ENCODE results near the gene OR6C3.
"Not testable (repeated sequence)": the region's sequence is repeated elsewhere in the genome, so short reads cannot be mapped to it uniquely, and the experiment has no call there.

Gene OR6C3

DNA sequence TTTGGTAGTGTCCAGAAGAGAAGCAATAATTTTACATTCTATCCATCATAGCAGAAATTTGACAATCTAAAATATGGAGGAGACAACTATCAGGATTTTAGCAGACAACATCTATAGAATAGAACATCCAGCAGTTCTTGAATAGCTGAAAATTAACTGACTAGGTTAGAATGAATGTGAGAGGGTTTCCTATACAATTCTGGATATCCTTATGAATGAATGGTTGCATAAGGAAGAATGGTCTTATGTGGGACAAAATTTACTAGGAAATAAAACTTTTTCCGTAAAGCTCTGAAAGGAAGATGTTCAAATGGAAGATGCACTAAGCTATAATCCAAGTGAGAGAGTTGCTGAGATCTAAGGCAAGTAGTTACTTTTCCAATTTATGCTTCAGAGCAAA, at the start of gene OR6C3:
TSS of gene OR6C3 (plus strand) at position 301 of the 400 bp plus-strand sequence. CDS start 955 bp downstream, outside the sequence.
- no peak for DNase-seq (ENCODE audit: low read depth)
- no peak within 1 kb of the TSS for H3K4me3 ChIP-seq (ENCODE audit: low read depth, low read length)
- no peak for TF ChIP-seq MYC (IDR thresholded peaks at IDR 0.05; ENCODE audit: low read depth, low read length)
- TF ChIP-seq, protein P1, sequence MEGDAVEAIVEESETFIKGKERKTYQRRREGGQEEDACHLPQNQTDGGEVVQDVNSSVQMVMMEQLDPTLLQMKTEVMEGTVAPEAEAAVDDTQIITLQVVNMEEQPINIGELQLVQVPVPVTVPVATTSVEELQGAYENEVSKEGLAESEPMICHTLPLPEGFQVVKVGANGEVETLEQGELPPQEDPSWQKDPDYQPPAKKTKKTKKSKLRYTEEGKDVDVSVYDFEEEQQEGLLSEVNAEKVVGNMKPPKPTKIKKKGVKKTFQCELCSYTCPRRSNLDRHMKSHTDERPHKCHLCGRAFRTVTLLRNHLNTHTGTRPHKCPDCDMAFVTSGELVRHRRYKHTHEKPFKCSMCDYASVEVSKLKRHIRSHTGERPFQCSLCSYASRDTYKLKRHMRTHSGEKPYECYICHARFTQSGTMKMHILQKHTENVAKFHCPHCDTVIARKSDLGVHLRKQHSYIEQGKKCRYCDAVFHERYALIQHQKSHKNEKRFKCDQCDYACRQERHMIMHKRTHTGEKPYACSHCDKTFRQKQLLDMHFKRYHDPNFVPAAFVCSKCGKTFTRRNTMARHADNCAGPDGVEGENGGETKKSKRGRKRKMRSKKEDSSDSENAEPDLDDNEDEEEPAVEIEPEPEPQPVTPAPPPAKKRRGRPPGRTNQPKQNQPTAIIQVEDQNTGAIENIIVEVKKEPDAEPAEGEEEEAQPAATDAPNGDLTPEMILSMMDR (IDR thresholded peaks at IDR 0.05; ENCODE audit: low read depth, low read length) = no peak

DNA sequence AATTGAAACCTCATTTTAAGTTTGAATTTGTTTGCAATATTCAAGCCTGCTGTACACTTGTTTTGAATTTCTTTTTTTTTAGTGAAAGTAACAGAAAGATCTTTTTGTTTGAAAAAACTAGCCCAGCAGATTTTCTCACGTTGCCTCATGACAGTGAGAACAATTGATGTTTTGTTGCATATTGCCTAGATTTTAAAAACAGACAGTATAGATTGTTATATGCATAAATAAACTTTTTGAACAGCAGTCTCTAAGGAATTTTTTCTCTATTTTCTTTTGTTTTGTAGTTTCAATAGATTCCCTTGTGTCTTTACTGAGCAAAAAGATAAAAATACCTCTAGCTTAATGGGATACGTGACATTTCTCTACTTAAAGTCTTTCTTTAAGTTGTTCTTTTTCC, 49.6 kb upstream of the OR6C3 start:
- no peak for DNase-seq (ENCODE audit: low read depth)
- no peak for TF ChIP-seq POLR2A (IDR thresholded peaks at IDR 0.05; ENCODE audit: extremely low read depth, insufficient read length)
- TF ChIP-seq, protein P1 (IDR thresholded peaks at IDR 0.05; ENCODE audit: low read depth, low read length) = no peak
- TF ChIP-seq MAX (IDR thresholded peaks at IDR 0.05; ENCODE audit: low read depth, low read length) = no peak
- no peak for TF ChIP-seq MYC (IDR thresholded peaks at IDR 0.05; ENCODE audit: low read depth, low read length)
- H3K4me3 ChIP-seq (ENCODE audit: low read depth, low read length) = no peak overlapping the region

GRCh38 chr12:55289999-55290398, 40.5 kb upstream of the OR6C3 start:
- H3K4me3 ChIP-seq (ENCODE audit: low read depth, low read length) = no peak overlapping the region
- no peak for TF ChIP-seq POLR2A (IDR thresholded peaks at IDR 0.05; ENCODE audit: extremely low read depth, insufficient read length)
- TF ChIP-seq, protein P1 (IDR thresholded peaks at IDR 0.05; ENCODE audit: low read depth, low read length) = no peak
- no peak for TF ChIP-seq MAX (IDR thresholded peaks at IDR 0.05; ENCODE audit: low read depth, low read length)
- no peak for TF ChIP-seq MYC (IDR thresholded peaks at IDR 0.05; ENCODE audit: low read depth, low read length)
- no peak for DNase-seq (ENCODE audit: low read depth)

GRCh38 chr12:55296469-55296868, 34.1 kb upstream of the OR6C3 start, which contains the start of gene OR6C6:
Gene OR6C6 (minus strand): TSS chr12:55296569. CDS start chr12:55295232, 1,337 bp downstream.
- H3K4me3 ChIP-seq (ENCODE audit: low read depth, low read length) = no peak within 1 kb of the TSS
- no peak for TF ChIP-seq MAX (IDR thresholded peaks at IDR 0.05; ENCODE audit: low read depth, low read length)
- TF ChIP-seq POLR2A (IDR thresholded peaks at IDR 0.05; ENCODE audit: extremely low read depth, insufficient read length) = no peak
- TF ChIP-seq, protein P1 (IDR thresholded peaks at IDR 0.05; ENCODE audit: low read depth, low read length) = no peak
- no peak for TF ChIP-seq MYC (IDR thresholded peaks at IDR 0.05; ENCODE audit: low read depth, low read length)
- DNase-seq (ENCODE audit: low read depth) = no peak

- no peak for DNase-seq (ENCODE audit: low read depth)
- no peak for TF ChIP-seq MYC (IDR thresholded peaks at IDR 0.05; ENCODE audit: low read depth, low read length)
- no peak for TF ChIP-seq MAX (IDR thresholded peaks at IDR 0.05; ENCODE audit: low read depth, low read length)
- TF ChIP-seq, protein P1 (IDR thresholded peaks at IDR 0.05; ENCODE audit: low read depth, low read length) = no peak
- TF ChIP-seq POLR2A (IDR thresholded peaks at IDR 0.05; ENCODE audit: extremely low read depth, insufficient read length) = no peak
- H3K4me3 ChIP-seq (ENCODE audit: low read depth, low read length) = no peak within 1 kb of the TSS
Observed at GRCh38 chr12:55314043-55314442, 16.5 kb upstream of the OR6C3 start, which contains the start of gene OR6C1. Gene OR6C1 (plus strand): TSS chr12:55314343. CDS start chr12:55320600, 6,257 bp downstream.

- no peak overlapping the region for H3K4me3 ChIP-seq (ENCODE audit: low read depth, low read length)
- TF ChIP-seq POLR2A (IDR thresholded peaks at IDR 0.05; ENCODE audit: extremely low read depth, insufficient read length) (no peak), MYC (IDR thresholded peaks at IDR 0.05; ENCODE audit: low read depth, low read length) (no peak)
- TF ChIP-seq, protein P1 (IDR thresholded peaks at IDR 0.05; ENCODE audit: low read depth, low read length) = no peak
- DNase-seq (ENCODE audit: low read depth) = no peak
Observed at GRCh38 chr12:55320201-55320600, 10.3 kb upstream of the OR6C3 start.

GRCh38 chr12:55325801-55326200, 4.7 kb upstream of the OR6C3 start:
- not testable (repeated sequence) for DNase-seq (ENCODE audit: low read depth); H3K4me3 ChIP-seq (ENCODE audit: low read depth, low read length)

Measured in NB4 (cell line).